NB4 (cell line): ENCODE data around the gene TRPM6.
A peak's percentile ranks its signal among the peaks of the same experiment; 100 is the strongest.

Experiments
- DNase-seq: peaks from one replicate; pipeline ENCODE4 v3.0.0; 2010; ENCODE audit warnings: low read depth
- H3K4me3 ChIP-seq: one replicate; pipeline ENCODE4 v1.5.1; 2011; ENCODE audit warnings: mild to moderate bottlenecking, low read depth, low read length, moderate library complexity
- MAX ChIP-seq: IDR thresholded peaks from 2 replicates; pipeline ENCODE4 v1.6.1; 2011; ENCODE audit warnings: low read depth, low read length
- MYC ChIP-seq: IDR thresholded peaks from 2 replicates; pipeline ENCODE4 v1.6.1; 2011; ENCODE audit warnings: low read depth, low read length
- POLR2A ChIP-seq: IDR thresholded peaks from 2 replicates; pipeline ENCODE4 v1.6.1; 2011; ENCODE audit warnings: mild to moderate bottlenecking; ENCODE audit not compliant: insufficient read length; ENCODE audit errors: extremely low read depth
- TF ChIP-seq, protein P1 (sequence below): IDR thresholded peaks from one replicate; pipeline ENCODE4 v1.5.1; 2012; ENCODE audit warnings: low read depth, low read length

Gene TRPM6

DNA sequence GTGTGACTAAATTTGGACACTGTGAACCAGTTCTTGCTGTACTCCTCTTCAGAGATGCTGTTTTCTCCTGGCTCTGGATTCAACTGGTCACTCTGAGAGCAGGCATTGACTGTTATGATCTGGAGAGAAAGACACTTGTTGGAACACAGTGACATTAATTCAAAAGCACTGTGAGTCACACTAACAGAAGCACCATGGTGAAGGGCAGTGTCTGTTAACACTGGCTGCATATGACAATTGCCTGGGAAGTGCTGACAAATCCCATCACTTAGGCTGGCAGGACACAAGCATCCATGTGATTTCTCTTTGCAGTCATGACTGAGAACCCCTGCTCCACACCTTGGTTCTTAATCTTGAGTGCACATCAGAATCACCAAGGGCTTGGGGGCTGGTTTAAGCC, 132.4 kb downstream of the TRPM6 start:
- no peak for DNase-seq
- TF ChIP-seq MAX = no peak
- TF ChIP-seq MYC = no peak
- TF ChIP-seq, protein P1, sequence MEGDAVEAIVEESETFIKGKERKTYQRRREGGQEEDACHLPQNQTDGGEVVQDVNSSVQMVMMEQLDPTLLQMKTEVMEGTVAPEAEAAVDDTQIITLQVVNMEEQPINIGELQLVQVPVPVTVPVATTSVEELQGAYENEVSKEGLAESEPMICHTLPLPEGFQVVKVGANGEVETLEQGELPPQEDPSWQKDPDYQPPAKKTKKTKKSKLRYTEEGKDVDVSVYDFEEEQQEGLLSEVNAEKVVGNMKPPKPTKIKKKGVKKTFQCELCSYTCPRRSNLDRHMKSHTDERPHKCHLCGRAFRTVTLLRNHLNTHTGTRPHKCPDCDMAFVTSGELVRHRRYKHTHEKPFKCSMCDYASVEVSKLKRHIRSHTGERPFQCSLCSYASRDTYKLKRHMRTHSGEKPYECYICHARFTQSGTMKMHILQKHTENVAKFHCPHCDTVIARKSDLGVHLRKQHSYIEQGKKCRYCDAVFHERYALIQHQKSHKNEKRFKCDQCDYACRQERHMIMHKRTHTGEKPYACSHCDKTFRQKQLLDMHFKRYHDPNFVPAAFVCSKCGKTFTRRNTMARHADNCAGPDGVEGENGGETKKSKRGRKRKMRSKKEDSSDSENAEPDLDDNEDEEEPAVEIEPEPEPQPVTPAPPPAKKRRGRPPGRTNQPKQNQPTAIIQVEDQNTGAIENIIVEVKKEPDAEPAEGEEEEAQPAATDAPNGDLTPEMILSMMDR = no peak
- no peak for TF ChIP-seq POLR2A
- no peak overlapping the region for H3K4me3 ChIP-seq

- DNase-seq = no peak
- no peak overlapping the region for H3K4me3 ChIP-seq
- TF ChIP-seq MYC = no peak
- TF ChIP-seq, protein P1 = no peak
- no peak for TF ChIP-seq POLR2A
Observed at GRCh38 chr9:74753650-74754049, 134.1 kb downstream of the TRPM6 start.

DNA sequence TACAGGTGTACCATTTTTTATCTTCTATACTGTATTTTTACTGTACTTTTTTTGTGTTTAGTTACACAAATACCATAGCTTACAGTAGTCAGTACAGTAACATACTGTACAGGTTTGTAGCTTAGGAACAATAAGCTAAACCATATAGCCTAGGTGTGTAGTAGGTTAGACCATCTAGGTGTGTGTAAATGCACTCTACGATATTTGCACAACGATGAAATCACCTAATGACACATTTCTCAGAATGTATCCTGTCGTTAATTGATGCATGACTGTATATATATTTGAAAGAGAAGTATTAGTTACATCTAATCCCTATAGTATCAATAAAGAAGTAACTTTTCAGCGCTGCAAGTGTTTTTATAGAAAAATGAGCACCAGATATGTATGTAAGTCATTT, 138.8 kb downstream of the TRPM6 start:
- DNase-seq = no peak
- H3K4me3 ChIP-seq = no peak overlapping the region
- TF ChIP-seq POLR2A (no peak), MAX (no peak), MYC (no peak)
- TF ChIP-seq, protein P1 = no peak

GRCh38 chr9:74742792-74743730, 144.7 kb downstream of the TRPM6 start:
- peak; percentile 11 for DNase-seq
- TF ChIP-seq MAX (no peak), POLR2A (no peak), MYC (no peak)
- TF ChIP-seq, protein P1 = peak; percentile 47
- no peak overlapping the region for H3K4me3 ChIP-seq

DNA sequence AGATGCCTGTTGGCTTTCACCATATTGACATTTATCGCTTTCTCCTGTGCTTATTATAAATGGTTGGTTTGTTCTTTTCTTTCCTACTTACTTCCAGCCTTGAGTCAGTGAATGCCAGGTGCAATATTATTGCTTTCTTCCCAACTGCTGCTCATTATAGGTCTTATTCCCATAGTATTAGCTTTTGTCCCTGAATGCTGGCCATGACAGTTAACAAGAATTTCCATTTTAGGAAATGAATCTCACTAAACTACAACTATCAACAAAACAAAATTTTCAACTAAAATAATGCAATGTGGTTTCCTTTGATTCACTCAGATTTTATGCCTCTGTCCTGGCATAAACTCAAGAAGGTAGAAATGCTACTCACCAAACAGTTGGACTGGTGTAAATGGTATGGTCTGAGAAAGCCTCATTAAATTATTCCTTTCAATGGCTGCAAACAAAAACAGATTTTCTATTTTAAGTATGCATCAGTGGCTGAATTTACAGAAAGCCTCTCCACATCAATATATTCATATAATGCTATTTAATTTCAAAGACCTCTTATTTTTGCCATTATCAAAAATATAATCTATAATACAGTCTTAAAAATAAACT, 145.4 kb downstream of the TRPM6 start:
- no peak overlapping the region for H3K4me3 ChIP-seq
- TF ChIP-seq MAX (no peak), MYC (no peak), POLR2A (no peak)
- TF ChIP-seq, protein P1 = no peak
- no peak for DNase-seq

GRCh38 chr9:74736646-74737045, 151.1 kb downstream of the TRPM6 start:
- no peak for DNase-seq
- TF ChIP-seq POLR2A = no peak
- no peak for TF ChIP-seq MAX
- TF ChIP-seq, protein P1 = no peak
- TF ChIP-seq MYC = no peak
- no peak overlapping the region for H3K4me3 ChIP-seq
